Measurements from ENCODE around the gene TSEN34.
"Not testable (repeated sequence)": the region's sequence is repeated elsewhere in the genome, so short reads cannot be mapped to it uniquely, and the experiment has no call there.

The TSEN34 gene

GRCh38 chr19:54209811-54210494 lies 18.8 kb downstream of the TSEN34 start:
- peak; percentile 70 to 74 for DNase-seq

- DNase-seq: no peak
These were observed 20.1 kb downstream of the TSEN34 start for GRCh38 chr19:54211235-54211634.

GRCh38 chr19:54214217-54214616 lies 23.1 kb downstream of the TSEN34 start:
- not testable (repeated sequence) for DNase-seq

GRCh38 chr19:54214734-54215133 lies 23.6 kb downstream of the TSEN34 start:
- DNase-seq: not testable (repeated sequence)

DNA sequence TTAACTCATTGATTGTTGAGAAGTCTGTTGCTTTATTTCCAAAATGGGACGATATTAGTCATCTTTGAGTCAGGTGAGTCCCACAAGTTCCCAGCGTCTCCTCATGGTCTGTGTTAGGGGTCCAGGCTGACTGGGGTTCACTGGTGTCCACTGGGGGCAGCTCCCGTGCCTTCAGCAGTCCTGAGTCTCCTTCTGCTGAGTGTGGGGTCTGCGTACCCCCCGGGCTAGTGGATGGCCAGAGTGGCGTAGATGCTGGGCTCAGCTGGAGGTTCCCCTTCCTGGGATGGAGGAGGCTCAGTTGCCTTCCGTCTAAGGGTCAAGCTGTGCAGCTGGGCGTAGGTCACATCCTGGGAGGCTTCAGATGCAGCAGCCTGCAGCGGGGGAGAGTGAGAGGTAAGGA lies 25.8 kb downstream of the TSEN34 start:
- DNase-seq: no peak

DNA sequence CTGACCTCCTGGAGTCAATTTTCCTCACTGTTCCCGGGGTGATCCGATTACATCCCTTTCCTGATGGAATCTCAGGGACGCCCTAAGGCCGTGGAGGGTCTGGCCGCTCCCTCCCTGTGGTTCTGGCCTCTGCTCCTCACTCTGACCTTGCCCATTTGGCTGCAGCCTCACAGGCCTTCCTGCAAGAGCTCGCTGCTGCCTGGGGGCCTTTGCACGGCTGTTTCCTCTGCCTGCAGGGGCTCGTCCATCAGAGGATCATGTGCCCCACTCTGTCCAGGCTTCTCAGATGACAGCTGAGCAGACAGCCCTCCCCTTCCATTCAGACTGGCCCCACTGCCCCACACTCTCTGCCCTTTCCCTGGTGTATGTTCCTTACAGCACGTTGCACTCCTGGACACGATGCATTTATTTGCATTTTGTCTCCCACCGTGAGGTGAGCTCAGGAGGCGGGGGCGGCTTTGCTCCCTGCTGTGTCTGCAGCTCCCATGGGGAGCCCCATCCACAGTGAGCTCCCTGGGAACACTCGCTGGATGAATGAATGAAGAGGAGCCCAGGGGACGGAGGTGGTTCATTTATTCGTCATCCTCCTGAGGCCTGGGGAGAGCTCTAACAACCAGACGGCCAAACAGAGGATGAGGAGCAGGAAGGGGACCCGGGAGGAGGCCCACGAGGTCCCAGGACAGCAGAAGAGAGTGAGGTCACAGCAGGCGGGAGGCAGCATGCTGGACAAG lies 26.6 kb downstream of the TSEN34 start:
- DNase-seq: not testable (repeated sequence)

DNA sequence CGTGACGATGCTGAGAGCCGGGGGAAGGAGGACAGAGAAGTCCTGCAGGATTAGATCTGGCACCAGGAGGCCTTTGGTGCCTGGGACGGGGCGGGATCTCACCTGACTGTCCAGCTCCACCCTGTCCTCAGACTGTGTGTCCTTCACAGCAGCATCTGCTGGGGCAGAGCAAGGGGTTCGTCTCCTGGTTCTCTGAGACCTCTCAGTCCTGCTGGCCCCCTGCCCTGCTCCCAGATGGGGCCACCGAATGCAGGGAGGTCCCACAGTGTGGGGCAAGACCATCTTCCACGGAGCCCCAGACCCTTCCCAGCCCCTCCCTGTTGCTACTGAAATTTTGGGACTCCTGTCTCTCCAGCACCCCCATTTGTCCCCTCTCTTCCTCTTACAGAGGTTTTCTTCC lies 27.2 kb downstream of the TSEN34 start:
- DNase-seq: no peak

DNA sequence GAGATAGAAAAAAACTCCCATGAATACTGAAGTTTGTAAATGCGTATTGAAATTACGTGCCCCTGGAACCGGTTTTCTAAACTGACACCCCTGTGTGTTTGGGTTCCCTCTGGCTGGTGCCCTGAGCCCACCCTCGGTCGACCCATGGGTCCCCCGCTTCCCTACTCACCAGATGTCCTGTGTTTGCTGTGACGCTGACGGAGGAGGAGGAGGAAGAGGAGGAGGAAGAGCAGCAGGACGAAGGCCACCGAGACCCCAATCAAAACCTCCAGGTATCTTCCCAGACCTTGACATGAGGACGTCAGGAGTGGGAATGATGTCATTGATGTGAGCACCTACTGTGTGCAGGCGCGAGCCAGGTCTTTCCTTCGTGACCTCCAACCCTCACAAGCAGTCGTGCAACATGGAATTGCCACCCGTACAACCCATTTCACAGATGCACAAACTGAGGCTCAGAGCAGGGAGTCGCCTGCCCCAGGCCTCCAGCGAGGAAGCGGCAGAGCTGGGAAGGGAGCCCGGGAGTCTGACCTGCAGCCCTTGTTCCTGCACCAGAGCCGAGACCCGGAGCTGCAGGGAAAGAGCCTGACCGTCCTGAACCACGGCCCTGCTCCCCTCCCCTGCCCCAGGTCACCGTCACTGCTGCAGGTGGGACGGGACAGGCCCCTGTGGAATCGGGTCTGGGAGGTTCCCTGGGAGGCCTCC lies 28.0 kb downstream of the TSEN34 start:
- DNase-seq: no peak

- DNase-seq: not testable (repeated sequence)
These were observed 28.6 kb downstream of the TSEN34 start for GRCh38 chr19:54219702-54220101.

- not testable (repeated sequence) for DNase-seq
These were observed 30.8 kb downstream of the TSEN34 start for GRCh38 chr19:54221947-54222346.

DNA sequence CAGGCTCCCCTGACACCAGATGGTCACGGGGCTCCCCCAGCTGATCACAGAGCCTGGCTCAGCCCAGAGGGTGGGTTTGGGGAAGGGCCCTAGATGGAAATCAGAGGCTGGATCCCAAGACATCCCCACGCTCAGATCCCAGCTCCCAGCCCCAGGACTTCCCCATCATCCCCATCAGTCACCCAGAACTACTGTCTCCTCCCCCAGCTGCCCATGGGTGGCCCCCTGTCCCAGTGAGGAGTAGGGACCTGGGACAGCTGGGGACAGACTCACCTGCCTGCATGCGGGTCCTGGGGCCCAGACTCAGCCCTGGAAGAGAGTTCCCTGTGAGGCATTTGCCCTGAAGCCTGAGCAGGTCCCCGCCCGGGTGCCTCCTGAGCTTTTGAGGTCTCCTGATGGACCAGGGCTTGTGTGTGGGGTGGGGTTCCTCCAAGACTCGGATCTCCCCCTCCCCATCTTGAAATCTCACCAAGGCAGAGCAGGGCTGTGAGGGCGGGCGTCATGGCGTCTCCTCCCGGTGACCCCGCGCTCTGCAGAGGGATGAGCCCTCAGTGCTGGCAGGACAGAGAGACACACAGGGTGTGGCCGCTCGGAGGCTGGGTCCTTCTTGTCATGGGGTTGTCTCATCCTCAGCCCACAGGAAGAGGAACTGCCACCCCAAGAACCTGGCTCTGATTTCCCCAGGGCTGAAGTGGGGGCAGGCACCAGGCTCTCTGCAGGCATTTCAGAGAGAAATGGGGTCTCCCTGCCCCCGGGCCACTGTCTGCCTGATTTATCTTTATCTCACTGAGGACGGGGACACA lies 31.6 kb downstream of the TSEN34 start, which contains the start of gene LILRB3:
Gene LILRB3, minus strand, starts transcription at position 534 of the 803 bp plus-strand sequence. Its CDS starts 31 bp downstream, at position 503.
- not testable (repeated sequence) for DNase-seq

GRCh38 chr19:54223277-54223936 lies 32.3 kb downstream of the TSEN34 start:
- DNase-seq: not testable (repeated sequence)

DNA sequence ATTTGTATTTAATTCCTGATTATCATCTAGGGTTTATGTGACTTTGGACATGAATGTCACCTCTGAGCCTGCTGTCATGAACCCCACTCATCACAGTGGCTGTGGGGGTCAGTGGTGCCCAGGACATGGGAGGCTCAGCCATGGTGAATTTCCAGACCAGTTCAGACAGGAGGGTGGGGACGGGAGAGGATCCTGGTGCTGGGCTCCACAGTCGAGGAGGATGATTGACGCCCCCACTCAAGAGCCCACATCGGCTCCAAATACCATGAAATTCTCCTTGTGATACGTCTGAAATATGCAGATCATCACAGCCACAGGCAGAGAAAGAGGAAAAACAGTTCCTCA lies 32.8 kb downstream of the TSEN34 start:
- not testable (repeated sequence) for DNase-seq

DNA sequence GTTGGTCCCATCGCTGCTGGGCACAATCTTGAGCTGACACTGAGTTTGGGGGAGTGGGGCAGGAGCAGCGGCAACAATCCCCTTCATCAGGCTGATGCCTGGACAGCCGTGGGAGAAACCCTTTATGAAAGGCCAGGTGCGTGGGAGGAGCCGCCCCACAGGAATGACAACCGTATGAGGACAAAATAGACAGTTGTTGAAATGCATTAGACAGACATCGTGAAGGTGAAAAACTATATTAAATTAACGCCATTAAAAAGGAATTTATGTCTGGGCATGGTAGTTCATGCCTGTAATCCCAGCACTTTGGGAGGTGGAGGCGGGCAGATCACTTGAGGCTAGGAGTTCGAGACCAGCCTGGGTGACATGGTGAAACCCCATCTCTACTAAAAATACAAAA lies 33.5 kb downstream of the TSEN34 start:
- not testable (repeated sequence) for DNase-seq

DNA sequence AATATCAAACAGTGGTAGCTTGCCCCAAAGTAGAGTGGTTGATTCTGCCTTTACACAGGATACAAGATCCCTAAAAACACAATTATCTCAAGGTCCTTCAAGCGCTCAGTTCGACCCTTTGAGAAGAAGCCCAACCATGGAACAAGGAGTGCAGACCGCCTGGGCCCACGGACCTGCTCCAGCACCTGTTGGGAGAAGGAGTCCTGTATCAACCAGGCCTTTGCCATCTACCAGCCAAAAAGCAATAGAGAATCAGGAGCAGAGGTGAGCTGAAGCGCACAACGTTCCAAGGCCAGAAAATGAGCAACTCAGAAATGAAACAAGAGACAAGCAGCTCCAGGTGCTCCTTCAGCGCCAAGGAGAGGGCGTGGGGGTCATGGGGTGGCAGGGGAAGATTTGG lies 38.0 kb downstream of the TSEN34 start:
- DNase-seq: no peak

DNA sequence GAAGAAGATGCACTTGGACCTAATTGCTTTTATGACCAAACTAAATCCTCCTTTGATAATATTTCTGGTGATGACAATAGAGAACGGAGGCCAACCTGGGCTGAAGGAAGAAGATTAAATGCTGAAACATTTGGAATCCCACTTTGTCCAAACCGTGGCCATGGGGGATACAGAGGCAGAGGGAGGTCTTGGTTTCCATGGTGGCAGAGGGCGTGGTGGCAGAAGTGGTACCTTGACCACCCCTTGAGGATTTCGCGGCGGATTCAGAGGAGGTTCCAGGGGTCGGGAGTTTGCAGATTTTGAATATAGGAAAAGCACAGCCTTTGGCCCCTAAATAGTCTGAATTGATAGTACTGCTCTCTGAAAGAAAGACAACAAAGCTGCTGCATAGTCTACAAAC lies 38.9 kb downstream of the TSEN34 start:
- no peak for DNase-seq

- DNase-seq: peak; percentile 54 to 84
These were observed 40.2 kb downstream of the TSEN34 start for GRCh38 chr19:54231077-54231931.

DNA sequence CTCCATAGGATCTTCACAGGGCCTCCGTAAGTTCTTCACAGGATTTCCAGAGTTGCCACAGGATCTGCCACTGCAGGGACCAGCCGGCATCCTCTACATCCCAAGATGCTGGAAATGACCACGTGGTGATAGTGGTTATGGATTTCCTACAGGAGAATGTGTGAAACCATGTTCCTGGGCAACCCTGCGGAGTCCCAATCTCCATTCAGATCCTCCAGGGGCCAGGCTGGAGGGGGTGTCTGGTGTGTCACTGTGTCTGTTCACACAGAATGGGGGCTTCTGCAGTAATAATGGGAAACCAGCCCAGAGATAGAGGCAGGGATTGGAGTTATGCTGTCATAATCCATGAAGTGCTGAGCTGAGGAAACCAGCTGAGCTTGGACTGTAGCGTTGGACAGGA lies 42.8 kb downstream of the TSEN34 start:
- no peak for DNase-seq

DNA sequence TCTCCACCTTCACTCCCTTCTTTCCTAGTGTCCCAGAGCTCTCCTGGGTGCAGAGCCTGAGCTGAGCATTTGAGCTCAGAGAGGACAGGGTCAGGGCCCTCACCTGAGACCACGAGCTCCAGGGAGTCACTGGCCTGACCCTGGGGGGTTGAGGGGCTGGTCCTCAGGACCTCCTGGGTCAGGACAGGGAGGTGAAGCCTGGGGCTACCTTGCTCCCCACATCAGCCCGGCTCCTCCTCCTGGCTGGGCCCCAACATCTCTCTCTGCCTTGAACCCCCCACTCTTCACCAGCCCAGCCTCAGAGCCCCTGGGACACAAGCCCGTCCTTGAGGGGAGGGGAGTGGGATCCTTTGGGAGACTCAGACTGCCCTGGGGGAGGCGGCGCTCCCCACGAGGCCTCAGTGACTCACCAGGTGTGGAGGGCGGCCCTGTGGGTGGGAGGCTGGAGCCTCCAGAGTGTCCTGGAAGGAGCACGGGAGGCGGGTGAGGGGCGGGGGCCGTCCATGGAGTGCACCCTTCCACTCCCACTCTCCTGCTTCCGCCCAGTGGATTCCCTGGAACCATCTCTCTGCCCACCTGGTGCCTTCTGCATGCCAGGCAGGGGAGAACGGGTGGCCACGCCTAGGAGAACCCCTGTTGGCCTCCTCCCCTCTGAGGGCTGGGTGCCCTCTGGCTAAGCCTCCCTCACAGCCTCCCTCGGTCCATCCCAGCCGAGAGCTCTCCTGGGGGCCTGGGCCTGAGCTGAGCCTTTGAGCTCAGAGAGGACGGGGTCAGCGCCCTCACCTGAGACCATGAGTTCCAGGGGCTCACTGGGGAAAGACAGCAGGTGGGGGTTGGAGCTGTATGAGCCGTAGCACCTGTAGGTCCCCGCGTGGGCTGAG lies 48.6 kb downstream of the TSEN34 start:
- not testable (repeated sequence) for DNase-seq

Data from hippocampal formation (tissue), 2 donors.